HEK293 (cell line): ENCODE results near the gene RASL11B.

Source experiments
- CTCF ChIA-PET: fragments of 350-600 bp; formaldehyde crosslinking; extraction: SDS; loops from one replicate; lab custom pipeline; 2021; ENCODE audit warnings: antibody characterized with exemption; lab: Yijun Ruan, JAX
- POLR2A ChIA-PET: fragments of 300-600 bp; formaldehyde crosslinking; extraction: SDS; loops from one replicate; lab custom pipeline; 2020; ENCODE audit warnings: antibody characterized with exemption, inconsistent platforms; lab: Yijun Ruan, JAX
- H3K27ac ChIP-seq: fragments of 200-500 bp; sonication (Bioruptor generic); 2 replicates; pipeline ENCODE4 v1.5.1; 2014; ENCODE audit warnings: low read depth, low read length, control low read depth, inconsistent platforms; ENCODE audit errors: extremely low read depth
- H3K36me3 ChIP-seq, 2 experiments: fragments of 200-500 bp in 1 of 2; sonication (Bioruptor generic) in 1 of 2; 1 replicate in 1 of 2; 2 replicates in 1 of 2; pipeline ENCODE4 v1.5.1; 2014 to 2017; ENCODE audit warnings: inconsistent platforms in 2 of 2, low read length in 2 of 2; ENCODE audit not compliant: control insufficient read depth in 2 of 2, insufficient read depth in 1 of 2
- H3K4me1 ChIP-seq: fragments of 200-500 bp; sonication (Bioruptor generic); 2 replicates; pipeline ENCODE4 v1.5.1; 2014; ENCODE audit warnings: mild to moderate bottlenecking, low read length, inconsistent platforms; ENCODE audit not compliant: control insufficient read depth, insufficient read depth
- H3K4me3 ChIP-seq: 2 replicates; pipeline ENCODE4 v1.5.1; 2011; ENCODE audit warnings: low read depth, mild to moderate bottlenecking, control low read depth, low read length, moderate library complexity
- H3K9me3 ChIP-seq: fragments of 200-500 bp; sonication (Bioruptor generic); 2 replicates; pipeline ENCODE4 v1.5.1; 2014; ENCODE audit warnings: low read depth, low read length, inconsistent platforms; ENCODE audit not compliant: control insufficient read depth, insufficient read depth
- HOXC10 ChIP-seq: sonication (generic); formaldehyde crosslinking; IDR thresholded peaks from 2 replicates; pipeline ENCODE4 v1.8.1; 2023; ENCODE audit warnings: mild to moderate bottlenecking, missing genetic modification reagents
- WT1 ChIP-seq: fragments of 450-650 bp; formaldehyde crosslinking; IDR thresholded peaks from 2 replicates; pipeline ENCODE4 v1.5.1; 2016; ENCODE audit warnings: missing biosample characterization, missing genetic modification characterization
- ZEB2 ChIP-seq: fragments of 450-650 bp; formaldehyde crosslinking; IDR thresholded peaks from 2 replicates; pipeline ENCODE4 v1.5.1; 2016; ENCODE audit warnings: missing biosample characterization, missing genetic modification characterization
- ZFP41 ChIP-seq: fragments of 450-650 bp; formaldehyde crosslinking; IDR thresholded peaks from 2 replicates; pipeline ENCODE4 v1.5.1; 2016; ENCODE audit warnings: missing biosample characterization, missing genetic modification characterization, borderline replicate concordance
- ZNF221 ChIP-seq: fragments of 450-650 bp; formaldehyde crosslinking; IDR thresholded peaks from 2 replicates; pipeline ENCODE4 v1.5.1; 2017; ENCODE audit warnings: missing biosample characterization, missing genetic modification characterization, borderline replicate concordance
- ZNF274 ChIP-seq, 2 experiments: fragments of 200-500 bp in 1 of 2; fragments of 450-650 bp in 1 of 2; sonication (Bioruptor generic) in 1 of 2; formaldehyde crosslinking in 1 of 2; IDR thresholded peaks; 2 replicates each; pipeline versions ENCODE4 v1.5.1 to v1.6.1; 2014 to 2016; ENCODE audit warnings: borderline replicate concordance in 1 of 2, inconsistent platforms in 1 of 2, low read length in 1 of 2, missing biosample characterization in 1 of 2, missing genetic modification characterization in 1 of 2
- ZNF423 ChIP-seq: fragments of 450-650 bp; formaldehyde crosslinking; IDR thresholded peaks from 2 replicates; pipeline ENCODE4 v1.5.1; 2016; ENCODE audit warnings: missing biosample characterization, missing genetic modification characterization
- ZNF624 ChIP-seq: fragments of 450-650 bp; formaldehyde crosslinking; IDR thresholded peaks from 2 replicates; pipeline ENCODE4 v1.5.1; 2017; ENCODE audit warnings: missing biosample characterization, missing genetic modification characterization
- ZNF76 ChIP-seq: fragments of 450-650 bp; formaldehyde crosslinking; IDR thresholded peaks from 2 replicates; pipeline ENCODE4; 2016; ENCODE audit warnings: low read depth, missing biosample characterization, missing genetic modification characterization, borderline replicate concordance
- ZNF777 ChIP-seq: fragments of 450-650 bp; formaldehyde crosslinking; IDR thresholded peaks from 2 replicates; pipeline ENCODE4 v1.5.1; 2017; ENCODE audit warnings: missing biosample characterization, missing genetic modification characterization, borderline replicate concordance
- ZNF785 ChIP-seq: fragments of 450-650 bp; formaldehyde crosslinking; IDR thresholded peaks from 2 replicates; pipeline ENCODE4 v1.5.1; 2016; ENCODE audit warnings: missing biosample characterization, missing genetic modification characterization
- ZNF791 ChIP-seq: fragments of 450-650 bp; formaldehyde crosslinking; IDR thresholded peaks from 2 replicates; pipeline ENCODE4 v1.5.1; 2016; ENCODE audit warnings: missing biosample characterization, missing genetic modification characterization
- TF ChIP-seq, protein P1 (sequence below): fragments of 450-650 bp; formaldehyde crosslinking; IDR thresholded peaks from 2 replicates; pipeline ENCODE4 v1.5.0; 2017; ENCODE audit warnings: missing biosample characterization, missing genetic modification characterization, borderline replicate concordance
- TF ChIP-seq, protein P2 (sequence below): fragments of 450-650 bp; formaldehyde crosslinking; IDR thresholded peaks from 2 replicates; pipeline ENCODE4 v1.5.1; 2017; ENCODE audit warnings: missing biosample characterization, missing genetic modification characterization
- TF ChIP-seq, protein P3 (sequence below): fragments of 450-650 bp; formaldehyde crosslinking; IDR thresholded peaks from 2 replicates; pipeline ENCODE4 v1.5.1; 2016; ENCODE audit warnings: missing biosample characterization, missing genetic modification characterization, low read depth
- TF ChIP-seq, protein P4 (sequence below): fragments of 450-650 bp; formaldehyde crosslinking; IDR thresholded peaks from 2 replicates; pipeline ENCODE4 v1.5.1; 2016; ENCODE audit warnings: missing biosample characterization, missing genetic modification characterization
- TF ChIP-seq, protein P5 (sequence below): fragments of 450-650 bp; IDR thresholded peaks from 2 replicates; pipeline ENCODE4 v1.5.1; 2018; ENCODE audit warnings: missing biosample characterization, missing genetic modification characterization

Gene RASL11B

DNA sequence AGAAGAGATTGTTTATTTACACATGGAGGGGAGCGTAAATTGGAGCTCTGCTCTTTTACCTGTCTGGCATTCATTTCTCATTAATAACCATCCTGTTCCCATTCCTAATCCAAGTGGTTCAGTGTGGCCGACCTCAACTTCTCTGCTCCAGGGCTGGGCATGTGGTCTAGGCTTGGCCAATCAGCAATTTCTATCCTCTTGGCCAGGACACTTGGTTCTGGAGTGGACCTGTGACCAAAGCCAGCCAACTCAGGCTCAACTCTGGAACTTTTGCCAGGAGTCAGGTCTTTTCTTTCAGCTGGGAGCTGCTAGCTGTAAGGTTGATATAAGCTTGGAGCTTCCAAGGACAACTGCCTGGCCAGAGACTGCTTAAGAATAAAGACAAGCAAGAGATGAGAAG is 15.6 kb upstream of the RASL11B start:
- ChIA-PET CTCF (no interaction called here), POLR2A (no interaction called here)
- no peak overlapping the region for H3K27ac ChIP-seq

DNA sequence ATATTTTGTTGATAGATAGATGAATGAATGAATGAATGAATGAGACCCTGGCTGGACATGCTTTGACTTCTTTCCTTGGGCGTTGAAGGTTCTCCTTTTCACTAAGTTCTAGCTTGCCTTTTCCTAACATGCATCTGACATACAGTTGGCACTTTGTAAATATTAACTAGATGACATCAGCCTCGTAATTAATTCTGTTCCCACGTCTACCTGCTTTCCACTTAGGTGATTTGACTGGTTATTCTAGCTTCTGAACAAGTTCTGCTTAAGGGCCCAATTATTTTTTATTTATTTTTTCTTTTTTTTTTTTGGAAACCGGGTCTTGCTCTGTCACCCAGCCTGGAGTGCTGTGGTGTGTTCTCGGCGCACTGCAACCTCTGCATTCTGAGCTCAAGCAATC is 13.9 kb upstream of the RASL11B start:
- H3K36me3 ChIP-seq = no peaks in the 10 kb centered on the region
- no peak overlapping the region for H3K27ac ChIP-seq
- TF ChIP-seq ZNF76 (tag by site-specific recombination) (no peak), ZNF777 (no peak)
- TF ChIP-seq, protein P1, sequence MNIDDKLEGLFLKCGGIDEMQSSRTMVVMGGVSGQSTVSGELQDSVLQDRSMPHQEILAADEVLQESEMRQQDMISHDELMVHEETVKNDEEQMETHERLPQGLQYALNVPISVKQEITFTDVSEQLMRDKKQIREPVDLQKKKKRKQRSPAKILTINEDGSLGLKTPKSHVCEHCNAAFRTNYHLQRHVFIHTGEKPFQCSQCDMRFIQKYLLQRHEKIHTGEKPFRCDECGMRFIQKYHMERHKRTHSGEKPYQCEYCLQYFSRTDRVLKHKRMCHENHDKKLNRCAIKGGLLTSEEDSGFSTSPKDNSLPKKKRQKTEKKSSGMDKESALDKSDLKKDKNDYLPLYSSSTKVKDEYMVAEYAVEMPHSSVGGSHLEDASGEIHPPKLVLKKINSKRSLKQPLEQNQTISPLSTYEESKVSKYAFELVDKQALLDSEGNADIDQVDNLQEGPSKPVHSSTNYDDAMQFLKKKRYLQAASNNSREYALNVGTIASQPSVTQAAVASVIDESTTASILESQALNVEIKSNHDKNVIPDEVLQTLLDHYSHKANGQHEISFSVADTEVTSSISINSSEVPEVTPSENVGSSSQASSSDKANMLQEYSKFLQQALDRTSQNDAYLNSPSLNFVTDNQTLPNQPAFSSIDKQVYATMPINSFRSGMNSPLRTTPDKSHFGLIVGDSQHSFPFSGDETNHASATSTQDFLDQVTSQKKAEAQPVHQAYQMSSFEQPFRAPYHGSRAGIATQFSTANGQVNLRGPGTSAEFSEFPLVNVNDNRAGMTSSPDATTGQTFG (tag by site-specific recombination) = no peak
- TF ChIP-seq, protein P2, sequence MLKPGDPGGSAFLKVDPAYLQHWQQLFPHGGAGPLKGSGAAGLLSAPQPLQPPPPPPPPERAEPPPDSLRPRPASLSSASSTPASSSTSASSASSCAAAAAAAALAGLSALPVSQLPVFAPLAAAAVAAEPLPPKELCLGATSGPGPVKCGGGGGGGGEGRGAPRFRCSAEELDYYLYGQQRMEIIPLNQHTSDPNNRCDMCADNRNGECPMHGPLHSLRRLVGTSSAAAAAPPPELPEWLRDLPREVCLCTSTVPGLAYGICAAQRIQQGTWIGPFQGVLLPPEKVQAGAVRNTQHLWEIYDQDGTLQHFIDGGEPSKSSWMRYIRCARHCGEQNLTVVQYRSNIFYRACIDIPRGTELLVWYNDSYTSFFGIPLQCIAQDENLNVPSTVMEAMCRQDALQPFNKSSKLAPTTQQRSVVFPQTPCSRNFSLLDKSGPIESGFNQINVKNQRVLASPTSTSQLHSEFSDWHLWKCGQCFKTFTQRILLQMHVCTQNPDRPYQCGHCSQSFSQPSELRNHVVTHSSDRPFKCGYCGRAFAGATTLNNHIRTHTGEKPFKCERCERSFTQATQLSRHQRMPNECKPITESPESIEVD (tag by site-specific recombination) = no peak
- ChIA-PET POLR2A (interaction anchor here (0.7 kb wide), 1 partner anchor 135 kb away, joined by 4 read pairs; no protein-coding TSS in a partner anchor), CTCF (no interaction called here)
- no peaks in the 10 kb centered on the region for H3K9me3 ChIP-seq
- H3K4me1 ChIP-seq = no peaks in the 10 kb centered on the region
- H3K4me3 ChIP-seq = no peak overlapping the region

More for the DNA sequence above, 15.6 kb upstream of the RASL11B start:
- TF ChIP-seq ZNF624 (tag by site-specific recombination) = no peak
- TF ChIP-seq, protein P3, sequence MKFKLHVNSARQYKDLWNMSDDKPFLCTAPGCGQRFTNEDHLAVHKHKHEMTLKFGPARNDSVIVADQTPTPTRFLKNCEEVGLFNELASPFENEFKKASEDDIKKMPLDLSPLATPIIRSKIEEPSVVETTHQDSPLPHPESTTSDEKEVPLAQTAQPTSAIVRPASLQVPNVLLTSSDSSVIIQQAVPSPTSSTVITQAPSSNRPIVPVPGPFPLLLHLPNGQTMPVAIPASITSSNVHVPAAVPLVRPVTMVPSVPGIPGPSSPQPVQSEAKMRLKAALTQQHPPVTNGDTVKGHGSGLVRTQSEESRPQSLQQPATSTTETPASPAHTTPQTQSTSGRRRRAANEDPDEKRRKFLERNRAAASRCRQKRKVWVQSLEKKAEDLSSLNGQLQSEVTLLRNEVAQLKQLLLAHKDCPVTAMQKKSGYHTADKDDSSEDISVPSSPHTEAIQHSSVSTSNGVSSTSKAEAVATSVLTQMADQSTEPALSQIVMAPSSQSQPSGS = no peak
- TF ChIP-seq HOXC10 = no peak
- TF ChIP-seq WT1 (tag by site-specific recombination) = no peak
- TF ChIP-seq ZNF791 = no peak
- TF ChIP-seq, protein P4, sequence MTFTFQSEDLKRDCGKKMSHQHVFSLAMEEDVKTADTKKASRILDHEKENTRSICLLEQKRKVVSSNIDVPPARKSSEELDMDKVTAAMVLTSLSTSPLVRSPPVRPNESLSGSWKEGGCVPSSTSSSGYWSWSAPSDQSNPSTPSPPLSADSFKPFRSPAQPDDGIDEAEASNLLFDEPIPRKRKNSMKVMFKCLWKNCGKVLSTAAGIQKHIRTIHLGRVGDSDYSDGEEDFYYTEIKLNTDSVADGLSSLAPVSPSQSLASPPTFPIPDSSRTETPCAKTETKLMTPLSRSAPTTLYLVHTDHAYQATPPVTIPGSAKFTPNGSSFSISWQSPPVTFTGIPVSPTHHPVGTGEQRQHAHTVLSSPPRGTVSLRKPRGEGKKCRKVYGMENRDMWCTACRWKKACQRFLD (tag by site-specific recombination) = no peak
- no peak for TF ChIP-seq ZNF423 (tag by site-specific recombination)
- no peak for TF ChIP-seq ZNF785 (tag by site-specific recombination)
- TF ChIP-seq ZEB2 (tag by site-specific recombination) = no peak
- TF ChIP-seq, protein P5, sequence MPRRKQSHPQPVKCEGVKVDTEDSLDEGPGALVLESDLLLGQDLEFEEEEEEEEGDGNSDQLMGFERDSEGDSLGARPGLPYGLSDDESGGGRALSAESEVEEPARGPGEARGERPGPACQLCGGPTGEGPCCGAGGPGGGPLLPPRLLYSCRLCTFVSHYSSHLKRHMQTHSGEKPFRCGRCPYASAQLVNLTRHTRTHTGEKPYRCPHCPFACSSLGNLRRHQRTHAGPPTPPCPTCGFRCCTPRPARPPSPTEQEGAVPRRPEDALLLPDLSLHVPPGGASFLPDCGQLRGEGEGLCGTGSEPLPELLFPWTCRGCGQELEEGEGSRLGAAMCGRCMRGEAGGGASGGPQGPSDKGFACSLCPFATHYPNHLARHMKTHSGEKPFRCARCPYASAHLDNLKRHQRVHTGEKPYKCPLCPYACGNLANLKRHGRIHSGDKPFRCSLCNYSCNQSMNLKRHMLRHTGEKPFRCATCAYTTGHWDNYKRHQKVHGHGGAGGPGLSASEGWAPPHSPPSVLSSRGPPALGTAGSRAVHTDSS (tag by site-specific recombination) = no peak
- no peak for TF ChIP-seq ZFP41 (tag by site-specific recombination)
- no peak for TF ChIP-seq ZNF221
- TF ChIP-seq ZNF274 (IDR thresholded peaks at IDR 0.05; ENCODE audit: low read length) = no peak
- no peak for TF ChIP-seq ZNF274 (tag by site-specific recombination; IDR thresholded peaks at IDR 0.05; ENCODE audit: borderline replicate concordance)
- no peak overlapping the region for H3K4me3 ChIP-seq
- H3K9me3 ChIP-seq = no peaks in the 10 kb centered on the region
- no peaks in the 10 kb centered on the region for H3K36me3 ChIP-seq
- no peaks in the 10 kb centered on the region for H3K4me1 ChIP-seq
